Caco-2 (cell line): ENCODE measurements around the gene PTPRN2. TPM values are rescaled to one million over a fixed set of nuclear protein-coding genes. Genes with fewer than 3 reads are reported as not detected.

ENCODE experiments used
- BruUV-seq: library from RNA; stranded (reverse); fragments of 400-500 nt; replicated peaks from 2 replicates; lab custom pipeline; 2021; lab: Mats Ljungman, UMichigan
- CTCF ChIA-PET: fragments of 300-600 bp; sonication (Branson Sonifier 250); formaldehyde crosslinking; loops from one replicate; lab custom pipeline; 2022; ENCODE audit warnings: antibody characterized with exemption; lab: Charles Lee
- POLR2A ChIA-PET: fragments of 300-600 bp; sonication (Branson Sonifier 250); formaldehyde crosslinking; loops from one replicate; lab custom pipeline; 2022; ENCODE audit warnings: antibody characterized with exemption; lab: Charles Lee
- DNase-seq, 2 experiments: peaks; one replicate each; pipeline versions ENCODE4 v3.0.0 to v3.0.0-alpha.2; 2020 to 2022
- H3K27me3 ChIP-seq: replicated peaks from 2 replicates; pipeline ENCODE4 v1.6.0; 2011; ENCODE audit warnings: low read length; ENCODE audit not compliant: control insufficient read depth, insufficient read depth
- H3K36me3 ChIP-seq: 2 replicates; pipeline ENCODE4 v1.5.1; 2011; ENCODE audit warnings: low read length; ENCODE audit not compliant: control insufficient read depth, insufficient read depth
- H3K4me1 ChIP-seq: fragments of 250-450 bp; sonication (Bioruptor Pico); 2 replicates; pipeline ENCODE4 v1.5.1; 2020; ENCODE audit warnings: mild to moderate bottlenecking
- H3K4me3 ChIP-seq: 2 replicates; pipeline ENCODE4 v1.5.1; 2011; ENCODE audit warnings: low read depth, mild to moderate bottlenecking, control low read depth, low read length
- H3K9me3 ChIP-seq: fragments of 250-450 bp; sonication (Bioruptor Pico); 2 replicates; pipeline ENCODE4 v1.5.1; 2020; ENCODE audit warnings: mild to moderate bottlenecking, moderate library complexity
- H3K27ac Mint-ChIP-seq: one replicate; pipeline ENCODE4 v1.8.0; 2022; ENCODE audit warnings: mixed read lengths; ENCODE audit not compliant: unreplicated experiment
- H3K27me3 Mint-ChIP-seq: one replicate; pipeline ENCODE4 v1.8.0; 2022; ENCODE audit warnings: mixed read lengths; ENCODE audit not compliant: insufficient read depth, unreplicated experiment
- H3K36me3 Mint-ChIP-seq: one replicate; pipeline ENCODE4 v1.8.0; 2022; ENCODE audit warnings: mild to moderate bottlenecking, mixed read lengths; ENCODE audit not compliant: insufficient read depth, unreplicated experiment
- H3K4me1 Mint-ChIP-seq: one replicate; pipeline ENCODE4 v1.8.0; 2022; ENCODE audit warnings: low read depth, mixed read lengths; ENCODE audit not compliant: unreplicated experiment
- H3K4me3 Mint-ChIP-seq: one replicate; pipeline ENCODE4 v1.8.0; 2022; ENCODE audit warnings: mild to moderate bottlenecking, moderate library complexity, mixed read lengths; ENCODE audit not compliant: unreplicated experiment
- H3K9me3 Mint-ChIP-seq: one replicate; pipeline ENCODE4 v1.8.0; 2022; ENCODE audit warnings: mixed read lengths; ENCODE audit not compliant: unreplicated experiment
- intact Hi-C: fragments of 100-400 bp; cut with micrococcal nuclease; formaldehyde crosslinking; loops from one replicate; pipeline ENCODE4 v1.10.0; 2022; ENCODE audit not compliant: unreplicated experiment
- total RNA-seq: library from RNA; stranded (reverse); gene quantifications from 2 replicates; pipeline ENCODE4 v1.2.3, GENCODE V29; 2022
- TF ChIP-seq, protein P1 (sequence below), 2 experiments: fragments of 200-600 bp in 1 of 2; IDR thresholded peaks; 1 replicate in 1 of 2; 2 replicates in 1 of 2; pipeline versions ENCODE4 v1.5.1 to v1.8.0; 2011 to 2022; ENCODE audit warnings: antibody characterized with exemption in 1 of 2, control low read depth in 1 of 2, inconsistent platforms in 1 of 2, low read depth in 1 of 2, low read length in 1 of 2, mild to moderate bottlenecking in 1 of 2, moderate library complexity in 1 of 2; ENCODE audit not compliant: insufficient read depth in 1 of 2, severe bottlenecking in 1 of 2, unreplicated experiment in 1 of 2

The PTPRN2 gene
- total RNA-seq, 1 experiment from 2014 or later = 1.4 TPM

GRCh38 chr7:157620616-157621015 lies 967.0 kb downstream of the PTPRN2 start:
- peaks cover 9% of the 10 kb centered on the region for H3K27me3 Mint-ChIP-seq

DNA sequence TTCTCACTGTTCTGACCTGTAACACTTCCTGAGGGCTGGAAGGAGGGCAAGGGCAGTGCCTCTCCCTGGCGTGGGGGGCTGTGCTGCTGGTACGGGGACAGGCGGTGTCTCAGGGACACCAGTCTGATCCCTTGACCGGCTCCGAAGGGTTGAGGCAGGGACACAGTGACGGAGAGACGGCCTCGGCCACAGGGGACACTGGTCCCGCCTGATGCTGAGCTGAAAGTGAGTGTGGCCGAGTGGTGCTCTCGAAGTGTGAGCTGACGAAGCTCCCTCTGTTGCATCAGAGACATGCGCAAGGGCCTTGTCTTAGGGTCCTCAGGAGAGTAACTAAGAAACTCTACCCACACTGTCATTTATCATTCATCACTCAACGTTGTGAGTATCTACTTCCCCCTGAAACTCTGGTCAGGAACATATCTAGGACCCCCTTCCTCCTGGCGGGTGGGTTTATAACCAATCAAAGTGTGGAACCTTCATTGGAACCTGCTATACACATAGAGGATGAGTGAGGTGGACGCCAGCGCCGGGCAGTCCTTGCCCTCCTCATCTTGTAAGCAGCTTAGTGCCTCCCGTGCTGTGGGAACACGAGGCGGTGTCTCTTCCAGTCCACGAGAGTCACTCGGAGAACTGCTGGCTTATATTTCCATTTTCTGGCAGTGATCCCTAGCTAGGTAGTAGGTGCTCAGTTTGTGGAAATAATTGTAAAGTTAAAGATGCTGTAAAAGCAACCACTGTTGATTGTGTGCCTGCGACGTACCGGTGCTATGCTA lies 967.7 kb downstream of the PTPRN2 start:
- H3K4me3 Mint-ChIP-seq = no peak overlapping the region
- ChIA-PET POLR2A (no interaction called here), CTCF (no interaction called here)
- no peak for DNase-seq
- no peak overlapping the region for H3K4me3 ChIP-seq
- H3K36me3 ChIP-seq = no peaks in the 10 kb centered on the region
- H3K4me1 Mint-ChIP-seq = no peaks in the 10 kb centered on the region
- TF ChIP-seq, protein P1, sequence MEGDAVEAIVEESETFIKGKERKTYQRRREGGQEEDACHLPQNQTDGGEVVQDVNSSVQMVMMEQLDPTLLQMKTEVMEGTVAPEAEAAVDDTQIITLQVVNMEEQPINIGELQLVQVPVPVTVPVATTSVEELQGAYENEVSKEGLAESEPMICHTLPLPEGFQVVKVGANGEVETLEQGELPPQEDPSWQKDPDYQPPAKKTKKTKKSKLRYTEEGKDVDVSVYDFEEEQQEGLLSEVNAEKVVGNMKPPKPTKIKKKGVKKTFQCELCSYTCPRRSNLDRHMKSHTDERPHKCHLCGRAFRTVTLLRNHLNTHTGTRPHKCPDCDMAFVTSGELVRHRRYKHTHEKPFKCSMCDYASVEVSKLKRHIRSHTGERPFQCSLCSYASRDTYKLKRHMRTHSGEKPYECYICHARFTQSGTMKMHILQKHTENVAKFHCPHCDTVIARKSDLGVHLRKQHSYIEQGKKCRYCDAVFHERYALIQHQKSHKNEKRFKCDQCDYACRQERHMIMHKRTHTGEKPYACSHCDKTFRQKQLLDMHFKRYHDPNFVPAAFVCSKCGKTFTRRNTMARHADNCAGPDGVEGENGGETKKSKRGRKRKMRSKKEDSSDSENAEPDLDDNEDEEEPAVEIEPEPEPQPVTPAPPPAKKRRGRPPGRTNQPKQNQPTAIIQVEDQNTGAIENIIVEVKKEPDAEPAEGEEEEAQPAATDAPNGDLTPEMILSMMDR (IDR thresholded peaks at IDR 0.05; ENCODE audit: insufficient read depth in 1 of 2, low read depth in 1 of 2, low read length in 1 of 2, severe bottlenecking in 1 of 2, unreplicated experiment in 1 of 2) = no peak
- intact Hi-C loops = no loop called here
- H3K27me3 ChIP-seq = no peaks in the 10 kb centered on the region
- BruUV-seq = no TSS peak
- peaks cover 9% of the 10 kb centered on the region for H3K27me3 Mint-ChIP-seq
- no peaks in the 10 kb centered on the region for H3K4me1 ChIP-seq
- no peak overlapping the region for H3K27ac Mint-ChIP-seq
- H3K9me3 Mint-ChIP-seq = no peaks in the 10 kb centered on the region
- no peaks in the 10 kb centered on the region for H3K36me3 Mint-ChIP-seq
- H3K9me3 ChIP-seq = no peaks in the 10 kb centered on the region

More at GRCh38 chr7:157620616-157621015, 967.0 kb downstream of the PTPRN2 start:
- TF ChIP-seq, protein P1 (IDR thresholded peaks at IDR 0.05; ENCODE audit: insufficient read depth in 1 of 2, low read depth in 1 of 2, low read length in 1 of 2, severe bottlenecking in 1 of 2, unreplicated experiment in 1 of 2) = no peak
- H3K27ac Mint-ChIP-seq = no peak overlapping the region
- Histone ChIP-seq H3K4me1 (no peaks in the 10 kb centered on the region), H3K9me3 (no peaks in the 10 kb centered on the region), H3K4me3 (no peak overlapping the region), H3K36me3 (no peaks in the 10 kb centered on the region), H3K27me3 (no peaks in the 10 kb centered on the region)
- CTCF ChIA-PET = no interaction called here
- intact Hi-C loops = no loop called here
- H3K4me3 Mint-ChIP-seq = no peak overlapping the region
- POLR2A ChIA-PET = no interaction called here
- no peaks in the 10 kb centered on the region for H3K4me1 Mint-ChIP-seq
- H3K36me3 Mint-ChIP-seq = no peaks in the 10 kb centered on the region
- BruUV-seq = no TSS peak
- DNase-seq = no peak
- H3K9me3 Mint-ChIP-seq = no peaks in the 10 kb centered on the region

- Mint-ChIP-seq H3K27ac (no peak overlapping the region), H3K4me3 (no peak overlapping the region), H3K27me3 (peaks cover 9% of the 10 kb centered on the region), H3K36me3 (no peaks in the 10 kb centered on the region), H3K9me3 (no peaks in the 10 kb centered on the region), H3K4me1 (peaks cover 6% of the 10 kb centered on the region)
- ChIA-PET CTCF (no interaction called here), POLR2A (no interaction called here)
- H3K9me3 ChIP-seq = no peaks in the 10 kb centered on the region
- BruUV-seq = no TSS peak
- H3K27me3 ChIP-seq = no peaks in the 10 kb centered on the region
- H3K36me3 ChIP-seq = no peaks in the 10 kb centered on the region
- H3K4me3 ChIP-seq = no peak overlapping the region
- DNase-seq = no peak
- TF ChIP-seq, protein P1 (IDR thresholded peaks at IDR 0.05; ENCODE audit: insufficient read depth in 1 of 2, low read depth in 1 of 2, low read length in 1 of 2, severe bottlenecking in 1 of 2, unreplicated experiment in 1 of 2) = no peak
- no peaks in the 10 kb centered on the region for H3K4me1 ChIP-seq
- intact Hi-C loops = no loop called here
Measured at GRCh38 chr7:157618823-157619606, 968.6 kb downstream of the PTPRN2 start.
